ENCODE measurements around the gene ZNF468.
A peak's percentile ranks its signal among the peaks of the same experiment; 100 is the strongest.
"Not testable (repeated sequence)": the region's sequence is repeated elsewhere in the genome, so short reads cannot be mapped to it uniquely, and the experiment has no call there.

ZNF468 gene

DNA sequence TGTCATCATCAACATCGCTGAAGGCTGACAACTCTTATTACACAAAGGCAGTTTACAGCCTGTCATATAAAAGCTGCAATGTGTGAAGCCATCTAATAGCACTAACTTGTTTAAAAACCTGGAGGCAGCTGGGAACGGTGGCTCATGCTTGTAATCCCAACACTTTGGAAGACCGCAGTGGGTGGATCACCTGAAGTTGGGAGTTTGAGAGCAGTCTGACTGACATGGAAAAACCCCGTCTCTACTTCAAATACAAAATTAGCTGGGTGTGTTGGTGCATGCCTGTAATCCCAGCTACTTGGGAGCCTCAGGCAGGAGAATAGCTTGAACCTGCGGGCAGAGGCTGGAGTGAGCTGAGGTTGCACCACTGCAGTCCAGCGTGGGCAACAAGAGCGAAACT, 27.6 kb downstream of the ZNF468 start:
- not testable (repeated sequence) for DNase-seq (ENCODE audit: low read depth in 2 of 2, low spot score in 1 of 2)

- no peak for DNase-seq (ENCODE audit: low read depth in 2 of 2, low spot score in 1 of 2)
Measured at GRCh38 chr19:52825765-52826164, 31.7 kb downstream of the ZNF468 start.

DNA sequence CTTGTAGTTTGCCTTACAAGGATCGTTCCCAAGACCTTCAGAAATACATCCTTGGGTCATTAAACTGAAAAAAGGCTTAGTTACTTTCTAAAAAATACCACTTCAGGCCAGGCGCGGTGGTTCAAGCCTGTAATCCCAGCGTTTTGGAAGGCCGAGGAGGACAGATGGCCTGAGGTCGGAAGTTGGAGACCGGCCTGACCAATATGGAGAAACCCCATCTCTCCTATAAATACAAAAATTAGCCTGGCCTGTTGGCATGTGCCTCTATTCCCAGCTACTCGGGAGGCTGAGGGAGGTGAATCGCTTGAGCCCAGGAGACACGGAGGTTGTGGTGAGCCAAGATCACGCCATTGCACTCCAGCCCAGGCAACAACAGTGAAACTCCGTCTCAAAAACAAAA, 33.7 kb downstream of the ZNF468 start:
- no peak for DNase-seq (ENCODE audit: low read depth in 2 of 2, low spot score in 1 of 2)

DNA sequence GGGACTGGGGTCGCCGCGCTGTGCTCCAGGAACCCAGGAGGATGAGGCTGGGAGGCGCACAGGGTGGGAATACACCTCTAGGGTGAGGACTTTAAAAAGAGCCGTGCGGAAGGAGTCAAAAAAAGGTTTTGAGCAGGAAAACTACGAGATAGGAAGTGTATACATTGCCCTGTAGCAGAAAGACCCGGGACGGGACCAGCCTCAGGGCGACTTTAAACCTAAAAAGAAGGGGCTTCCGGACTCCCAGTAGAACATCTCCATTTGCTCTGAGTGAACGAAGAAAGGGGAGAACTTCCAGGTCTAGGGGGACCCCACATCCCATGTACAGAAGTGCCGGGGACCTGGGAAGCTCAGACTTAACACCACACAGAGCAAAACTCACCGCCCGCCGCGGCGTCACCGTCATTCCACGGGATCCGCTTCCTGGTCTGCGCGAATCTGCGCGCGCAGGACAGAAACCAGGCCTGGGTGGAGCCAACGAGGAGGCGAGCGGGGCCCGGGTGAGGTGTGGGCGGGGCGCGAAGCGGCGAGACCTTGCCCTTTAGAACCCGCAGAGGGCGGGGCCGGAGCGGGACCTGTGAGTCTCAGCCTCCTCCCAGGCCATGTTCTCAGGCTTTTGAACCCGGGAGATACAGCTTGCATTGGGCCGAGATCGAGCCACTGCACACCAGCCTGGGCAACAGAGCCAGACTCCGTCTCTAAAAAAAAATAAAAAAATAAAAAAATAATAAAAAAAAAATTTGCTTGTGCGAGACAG, 36.0 kb downstream of the ZNF468 start, which contains the start of gene ZNF28:
Gene ZNF28, minus strand, starts transcription at position 430 of the 757 bp plus-strand sequence. CDS start 3,675 bp downstream, outside the sequence.
- DNase-seq (ENCODE audit: low read depth in 2 of 2, low spot score in 1 of 2), result peak; percentile 10 to 39

- not testable (repeated sequence) for DNase-seq (ENCODE audit: low read depth in 2 of 2, low spot score in 1 of 2)
Measured at GRCh38 chr19:52820472-52821203, 36.8 kb downstream of the ZNF468 start.

GRCh38 chr19:52809801-52810200, 47.6 kb downstream of the ZNF468 start:
- DNase-seq (ENCODE audit: low read depth in 2 of 2, low spot score in 1 of 2), result no peak

- not testable (repeated sequence) for DNase-seq (ENCODE audit: low read depth in 2 of 2, low spot score in 1 of 2)
Measured at GRCh38 chr19:52799950-52800640, 57.3 kb downstream of the ZNF468 start.

GRCh38 chr19:52789440-52789839, 68.0 kb downstream of the ZNF468 start:
- DNase-seq (ENCODE audit: low read depth in 2 of 2, low spot score in 1 of 2), result no peak

All from stimulated activated CD8-positive, alpha-beta memory T cell treated with anti-CD3 and anti-CD28 coated beads, Interleukin-4, amount 100 ng/mL, for 1 hour (primary cell).